ENCODE measurements around the gene USP13.
A peak's percentile ranks its signal among the peaks of the same experiment; 100 is the strongest.

Gene USP13

GRCh38 chr3:179819379-179819778 lies 166.5 kb downstream of the USP13 start:
- Histone ChIP-seq H3K4me2 (ENCODE audit: low read depth, low read length, poor library complexity, severe bottlenecking) (no peak overlapping the region), H2AFZ (ENCODE audit: low read length) (no peak overlapping the region), H3K9me3 (ENCODE audit: insufficient read depth, low read depth, low read length) (no peaks in the 10 kb centered on the region), H3K27me3 (ENCODE audit: insufficient read depth, low read length, poor library complexity, severe bottlenecking) (no peaks in the 10 kb centered on the region), H3K36me3 (ENCODE audit: insufficient read depth, low read length) (peaks cover 5% of the 10 kb centered on the region; the same call in 1 of the 2 replicates), H3K79me2 (ENCODE audit: insufficient read depth, low read length) (no peaks in the 10 kb centered on the region), H3K9me2 (replicated peaks; ENCODE audit: low read depth, low read length) (no peaks in the 10 kb centered on the region), H4K20me1 (ENCODE audit: insufficient read depth, low read length, poor library complexity, severe bottlenecking) (no peaks in the 10 kb centered on the region), H3K4me1 (ENCODE audit: insufficient read depth, low read length, poor library complexity, severe bottlenecking) (no peaks in the 10 kb centered on the region), H3K4me3 (ENCODE audit: low read length, poor library complexity, severe bottlenecking) (no peak overlapping the region), H3F3A (ENCODE audit: low read depth) (no peaks in the 10 kb centered on the region), H3K9ac (ENCODE audit: low read depth, low read length, poor library complexity, severe bottlenecking) (no peak overlapping the region)
- no peak for TF ChIP-seq CTCF (conservative IDR thresholded peaks at IDR 0.05; ENCODE audit: low read length)
- no peak for TF ChIP-seq EZH2phosphoT487 (IDR thresholded peaks at IDR 0.05; ENCODE audit: borderline replicate concordance)

- Histone ChIP-seq H2AFZ (ENCODE audit: low read length) (no peak overlapping the region), H3K4me2 (ENCODE audit: low read depth, low read length, poor library complexity, severe bottlenecking) (no peak overlapping the region), H3K4me1 (ENCODE audit: insufficient read depth, low read length, poor library complexity, severe bottlenecking) (peaks cover 8% of the 10 kb centered on the region)
These were observed 169.5 kb downstream of the USP13 start for GRCh38 chr3:179822296-179822695.

GRCh38 chr3:179825527-179826246 lies 172.8 kb downstream of the USP13 start:
- Histone ChIP-seq H2AFZ (ENCODE audit: low read length) (peak overlapping the region; percentile 30; the same call in 1 of the 2 replicates), H3K9ac (ENCODE audit: low read depth, low read length, poor library complexity, severe bottlenecking) (no peak overlapping the region), H3K9me3 (ENCODE audit: insufficient read depth, low read depth, low read length) (no peaks in the 10 kb centered on the region), H3K9me2 (replicated peaks; ENCODE audit: low read depth, low read length) (no peaks in the 10 kb centered on the region), H3F3A (ENCODE audit: low read depth) (no peaks in the 10 kb centered on the region), H3K4me2 (ENCODE audit: low read depth, low read length, poor library complexity, severe bottlenecking) (no peak overlapping the region), H3K36me3 (ENCODE audit: insufficient read depth, low read length) (no peaks in the 10 kb centered on the region), H4K20me1 (ENCODE audit: insufficient read depth, low read length, poor library complexity, severe bottlenecking) (no peaks in the 10 kb centered on the region), H3K79me2 (ENCODE audit: insufficient read depth, low read length) (no peaks in the 10 kb centered on the region), H3K4me3 (ENCODE audit: low read length, poor library complexity, severe bottlenecking) (no peak overlapping the region), H3K4me1 (ENCODE audit: insufficient read depth, low read length, poor library complexity, severe bottlenecking) (peaks cover 8% of the 10 kb centered on the region), H3K27me3 (ENCODE audit: insufficient read depth, low read length, poor library complexity, severe bottlenecking) (no peaks in the 10 kb centered on the region)
- no peak for TF ChIP-seq CTCF (conservative IDR thresholded peaks at IDR 0.05; ENCODE audit: low read length)
- TF ChIP-seq EZH2phosphoT487 (IDR thresholded peaks at IDR 0.05; ENCODE audit: borderline replicate concordance): no peak

More at GRCh38 chr3:179822296-179822695, 169.5 kb downstream of the USP13 start:
- no peaks in the 10 kb centered on the region for H3F3A ChIP-seq (ENCODE audit: low read depth)
- H3K36me3 ChIP-seq (ENCODE audit: insufficient read depth, low read length): peaks cover 5% of the 10 kb centered on the region; the same call in 1 of the 2 replicates
- H3K4me3 ChIP-seq (ENCODE audit: low read length, poor library complexity, severe bottlenecking): no peak overlapping the region
- H4K20me1 ChIP-seq (ENCODE audit: insufficient read depth, low read length, poor library complexity, severe bottlenecking): no peaks in the 10 kb centered on the region
- no peaks in the 10 kb centered on the region for H3K79me2 ChIP-seq (ENCODE audit: insufficient read depth, low read length)
- no peak overlapping the region for H3K9ac ChIP-seq (ENCODE audit: low read depth, low read length, poor library complexity, severe bottlenecking)
- H3K9me2 ChIP-seq (replicated peaks; ENCODE audit: low read depth, low read length): no peaks in the 10 kb centered on the region
- no peaks in the 10 kb centered on the region for H3K9me3 ChIP-seq (ENCODE audit: insufficient read depth, low read depth, low read length)
- TF ChIP-seq EZH2phosphoT487 (IDR thresholded peaks at IDR 0.05; ENCODE audit: borderline replicate concordance): no peak
- no peak for TF ChIP-seq CTCF (conservative IDR thresholded peaks at IDR 0.05; ENCODE audit: low read length)
- no peaks in the 10 kb centered on the region for H3K27me3 ChIP-seq (ENCODE audit: insufficient read depth, low read length, poor library complexity, severe bottlenecking)
